ENCODE data around the gene DPYSL4.
A peak's percentile ranks its signal among the peaks of the same experiment; 100 is the strongest.

DPYSL4 gene

DNA sequence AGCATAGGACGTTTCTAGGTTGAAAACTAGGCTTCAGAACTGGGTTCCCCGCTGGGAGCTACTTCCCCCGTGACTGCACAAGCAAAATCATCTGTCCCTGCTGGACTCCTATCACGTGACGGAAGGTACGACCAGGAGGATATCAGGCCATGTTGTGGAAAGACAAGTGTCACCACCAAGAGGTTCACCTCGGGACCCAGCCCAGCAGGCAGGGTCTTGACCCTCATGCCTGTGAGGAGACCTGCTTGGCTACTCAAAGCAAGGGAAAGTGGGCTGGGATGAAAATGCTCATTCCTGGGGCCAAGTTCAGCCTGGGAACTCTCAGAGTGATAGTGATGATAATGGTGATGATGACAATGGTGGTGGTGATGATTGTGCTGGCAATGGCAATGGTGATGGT, 32.3 kb upstream of the DPYSL4 start:
- TF ChIP-seq, protein P1, sequence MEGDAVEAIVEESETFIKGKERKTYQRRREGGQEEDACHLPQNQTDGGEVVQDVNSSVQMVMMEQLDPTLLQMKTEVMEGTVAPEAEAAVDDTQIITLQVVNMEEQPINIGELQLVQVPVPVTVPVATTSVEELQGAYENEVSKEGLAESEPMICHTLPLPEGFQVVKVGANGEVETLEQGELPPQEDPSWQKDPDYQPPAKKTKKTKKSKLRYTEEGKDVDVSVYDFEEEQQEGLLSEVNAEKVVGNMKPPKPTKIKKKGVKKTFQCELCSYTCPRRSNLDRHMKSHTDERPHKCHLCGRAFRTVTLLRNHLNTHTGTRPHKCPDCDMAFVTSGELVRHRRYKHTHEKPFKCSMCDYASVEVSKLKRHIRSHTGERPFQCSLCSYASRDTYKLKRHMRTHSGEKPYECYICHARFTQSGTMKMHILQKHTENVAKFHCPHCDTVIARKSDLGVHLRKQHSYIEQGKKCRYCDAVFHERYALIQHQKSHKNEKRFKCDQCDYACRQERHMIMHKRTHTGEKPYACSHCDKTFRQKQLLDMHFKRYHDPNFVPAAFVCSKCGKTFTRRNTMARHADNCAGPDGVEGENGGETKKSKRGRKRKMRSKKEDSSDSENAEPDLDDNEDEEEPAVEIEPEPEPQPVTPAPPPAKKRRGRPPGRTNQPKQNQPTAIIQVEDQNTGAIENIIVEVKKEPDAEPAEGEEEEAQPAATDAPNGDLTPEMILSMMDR (IDR thresholded peaks at IDR 0.05; ENCODE audit: control extremely low read depth, extremely low read depth, low read depth, missing control alignments) = no peak
- no peak for DNase-seq (ENCODE audit: extremely low spot score)
- ChIA-PET CTCF (interaction anchor here (1.2 kb wide), 1 partner anchor 12 kb away, joined by 4 read pairs; no protein-coding TSS in a partner anchor), POLR2A (no interaction called here)

DNA sequence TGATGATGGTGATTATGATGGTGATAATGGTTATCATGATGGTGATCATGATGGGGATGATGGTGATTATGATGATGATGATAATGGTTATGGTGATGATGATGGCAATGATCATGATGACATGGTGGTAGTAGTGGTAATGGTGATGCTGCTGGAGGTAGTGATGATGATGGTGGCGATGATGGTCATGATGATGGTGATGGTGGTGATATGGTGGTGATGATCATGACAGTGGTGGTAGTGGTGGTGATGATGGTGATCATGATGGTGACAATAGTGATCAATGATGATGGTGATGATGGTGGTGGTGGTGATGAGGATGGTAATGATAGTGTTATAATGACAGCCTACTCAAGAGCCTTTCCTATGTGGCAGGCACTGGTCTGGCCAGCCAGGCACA, 31.8 kb upstream of the DPYSL4 start:
- POLR2A ChIA-PET = no interaction called here
- TF ChIP-seq, protein P1 (IDR thresholded peaks at IDR 0.05; ENCODE audit: control extremely low read depth, extremely low read depth, low read depth, missing control alignments) = no peak
- CTCF ChIA-PET = interaction anchor here (1.2 to 1.4 kb wide), 2 partner anchors 12 kb away, joined by 4 to 7 read pairs; no protein-coding TSS in a partner anchor
- DNase-seq (ENCODE audit: extremely low spot score) = no peak

DNA sequence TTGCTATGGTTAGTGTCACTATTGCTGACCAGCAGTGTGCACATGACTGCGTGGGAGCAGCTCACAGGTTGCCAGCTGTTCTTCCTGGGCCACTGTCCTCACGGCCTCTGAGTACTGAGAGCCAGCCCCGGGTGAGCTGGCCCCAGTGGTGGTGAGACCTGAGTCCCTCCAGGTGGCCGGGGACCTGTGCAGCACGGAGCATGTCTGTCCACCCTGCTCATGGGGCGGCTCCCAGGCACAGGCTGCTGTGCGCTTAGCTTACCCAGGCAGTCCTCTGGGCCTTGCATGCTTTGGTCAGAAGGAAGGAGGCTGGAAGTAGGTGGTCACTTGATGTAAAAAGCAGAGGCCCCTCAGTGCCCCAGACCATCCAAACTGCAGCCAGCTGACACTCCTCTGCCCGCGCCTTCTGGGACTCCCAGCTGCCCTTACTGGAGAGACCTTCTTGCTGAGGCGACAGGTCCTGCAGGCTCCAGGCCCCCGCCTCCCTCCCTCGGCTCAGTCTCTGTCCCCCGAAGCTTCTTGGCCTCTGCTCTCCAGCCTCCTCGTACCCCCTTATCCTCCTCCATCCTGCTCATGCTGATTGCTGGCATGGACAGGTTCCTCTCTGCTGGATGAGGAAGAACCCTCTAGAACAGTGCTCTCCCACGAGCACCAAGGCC, 30.9 kb upstream of the DPYSL4 start:
- CTCF ChIA-PET = interaction anchor here (1.4 kb wide), 1 partner anchor 13 kb away, joined by 7 read pairs; no protein-coding TSS in a partner anchor
- TF ChIP-seq, protein P1 (IDR thresholded peaks at IDR 0.05; ENCODE audit: control extremely low read depth, extremely low read depth, low read depth, missing control alignments) = no peak
- POLR2A ChIA-PET = no interaction called here
- DNase-seq (ENCODE audit: extremely low spot score) = no peak

DNA sequence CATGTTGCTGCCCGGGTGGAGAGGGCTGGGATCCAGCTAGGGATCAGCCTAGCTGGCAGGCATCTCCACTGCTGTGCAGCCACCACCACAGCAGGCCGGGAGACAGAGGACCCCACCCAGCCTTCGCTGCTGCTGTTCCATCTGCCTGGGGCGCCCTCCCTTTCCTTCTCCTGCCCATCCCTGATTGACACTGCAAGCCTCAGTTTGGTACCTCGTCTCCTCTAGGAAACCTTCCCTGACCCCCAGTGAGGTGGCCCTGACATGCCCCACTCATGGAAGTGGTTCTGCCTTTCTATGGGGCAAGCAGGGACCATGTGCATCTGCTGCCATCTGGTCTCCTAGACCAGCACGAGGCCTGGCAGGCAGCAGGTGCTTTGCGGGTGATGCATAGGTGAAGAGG, 30.4 kb upstream of the DPYSL4 start:
- DNase-seq (ENCODE audit: extremely low spot score) = no peak
- ChIA-PET POLR2A (no interaction called here), CTCF (interaction anchor here (1.4 kb wide), 1 partner anchor 14 kb away, joined by 7 read pairs; no protein-coding TSS in a partner anchor)
- TF ChIP-seq, protein P1 (IDR thresholded peaks at IDR 0.05; ENCODE audit: control extremely low read depth, extremely low read depth, low read depth, missing control alignments) = no peak

DNA sequence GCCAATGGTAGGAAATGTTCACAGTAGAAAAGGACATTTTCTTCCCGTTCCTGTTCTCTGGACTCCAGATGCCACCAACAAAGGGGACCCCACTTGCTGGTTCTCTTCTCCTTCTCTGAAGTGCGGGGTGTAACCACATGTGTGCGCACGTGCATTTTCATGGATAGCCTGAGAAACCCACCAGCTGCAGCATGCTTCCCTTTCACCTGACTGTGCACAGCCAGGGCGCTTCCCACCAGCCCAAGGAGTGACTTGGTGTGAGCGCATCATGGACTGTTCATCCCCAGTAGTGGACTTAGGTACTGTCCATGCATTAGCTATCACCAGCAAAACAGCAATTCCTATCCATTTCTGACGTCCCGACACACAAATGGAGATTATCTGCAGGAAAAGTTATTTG, 29.6 kb upstream of the DPYSL4 start:
- DNase-seq (ENCODE audit: extremely low spot score) = no peak
- ChIA-PET CTCF (no interaction called here), POLR2A (no interaction called here)
- TF ChIP-seq, protein P1 (IDR thresholded peaks at IDR 0.05; ENCODE audit: control extremely low read depth, extremely low read depth, low read depth, missing control alignments) = no peak

DNA sequence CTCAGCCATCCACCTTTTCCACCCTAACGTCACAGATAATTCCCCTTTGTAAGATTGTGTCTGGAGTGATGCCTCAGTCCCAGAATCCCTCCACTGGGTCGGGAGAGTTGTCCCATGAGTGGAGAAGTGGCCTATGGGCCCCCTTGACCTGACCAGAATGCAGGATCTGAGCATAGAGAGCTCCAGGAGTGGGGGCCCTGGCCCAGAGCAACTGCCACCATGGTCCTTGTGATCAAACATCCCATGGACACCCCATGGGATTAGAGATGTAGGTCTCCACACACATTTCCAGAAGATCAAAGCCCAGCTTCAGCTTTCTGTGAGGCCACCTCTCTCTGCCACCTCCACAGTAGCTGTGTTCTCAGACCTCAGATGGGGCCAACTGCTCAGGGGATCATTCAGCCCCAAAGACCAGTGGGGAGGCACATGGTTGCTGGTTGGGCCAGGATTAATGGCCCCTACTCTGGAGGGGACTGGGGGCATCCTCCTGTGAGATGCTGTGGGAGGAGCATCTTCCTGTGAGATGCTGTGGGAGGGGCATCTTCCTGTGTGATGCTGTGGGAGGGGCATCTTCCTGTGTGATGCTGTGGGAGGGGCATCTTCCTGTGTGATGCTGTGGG, 28.5 kb upstream of the DPYSL4 start:
- ChIA-PET CTCF (no interaction called here), POLR2A (no interaction called here)
- peak; percentile 45 for DNase-seq (ENCODE audit: extremely low spot score)
- TF ChIP-seq, protein P1 (IDR thresholded peaks at IDR 0.05; ENCODE audit: control extremely low read depth, extremely low read depth, low read depth, missing control alignments) = no peak
